ENCODE data around the gene CRB1.

CRB1 gene

DNA sequence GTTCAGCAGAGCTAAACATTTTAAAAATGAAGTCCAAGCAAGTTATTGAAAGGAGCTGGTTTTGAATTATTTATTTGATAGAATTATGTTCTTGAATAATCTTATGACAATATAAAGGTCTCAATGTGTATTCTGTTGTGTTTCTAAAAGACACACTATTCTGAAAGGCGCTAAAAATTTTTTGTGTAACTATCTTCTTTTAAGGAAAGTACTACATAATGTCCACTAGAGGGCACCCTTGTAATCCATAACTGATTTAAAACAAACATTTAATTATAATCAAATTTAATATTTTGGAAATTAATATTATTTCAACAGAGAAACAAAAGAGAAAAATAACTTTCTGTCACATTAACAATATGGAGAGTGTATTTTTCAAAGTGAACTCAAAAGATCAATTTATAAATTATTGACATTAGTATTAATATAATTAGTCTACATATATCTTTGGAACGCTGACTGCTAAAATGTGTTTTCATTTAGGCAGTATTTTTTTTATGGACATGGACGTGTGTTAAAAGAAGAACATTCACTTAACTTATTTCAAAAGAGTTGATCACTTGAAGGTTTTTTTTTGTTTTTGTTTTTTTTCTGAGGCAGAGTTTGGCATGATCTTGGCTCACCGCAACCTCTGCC, 258.8 kb downstream of the CRB1 start:
- no peaks in the 10 kb centered on the region for H3K27me3 ChIP-seq (ENCODE audit: control insufficient read depth, insufficient read depth, low read length)
- H3K4me3 ChIP-seq (ENCODE audit: low read depth, low read length), result no peak overlapping the region
- H3K27ac ChIP-seq (ENCODE audit: low read depth, low read length), result no peak overlapping the region
- H3K4me1 ChIP-seq (ENCODE audit: control insufficient read depth, insufficient read depth, low read length), result no peaks in the 10 kb centered on the region
- H3K36me3 ChIP-seq (ENCODE audit: control insufficient read depth, insufficient read depth, low read length), result no peaks in the 10 kb centered on the region
- no peak overlapping the region for H3K9ac ChIP-seq (ENCODE audit: low read depth, low read length)
- no peaks in the 10 kb centered on the region for H3K9me3 ChIP-seq (ENCODE audit: control insufficient read depth, insufficient read depth, low read length)

All from HUES48 (cell line).